Measurements from ENCODE around the gene DOK5. TPM values are rescaled to one million over a fixed set of nuclear protein-coding genes. Genes with fewer than 3 reads are reported as not detected.
A peak's percentile ranks its signal among the peaks of the same experiment; 100 is the strongest.

Gene DOK5
- total and polyA plus RNA-seq, 9 of the 15 experiments (the other 6 are each of a cell fraction or from before 2014, with no cell fraction given): not detected

DNA sequence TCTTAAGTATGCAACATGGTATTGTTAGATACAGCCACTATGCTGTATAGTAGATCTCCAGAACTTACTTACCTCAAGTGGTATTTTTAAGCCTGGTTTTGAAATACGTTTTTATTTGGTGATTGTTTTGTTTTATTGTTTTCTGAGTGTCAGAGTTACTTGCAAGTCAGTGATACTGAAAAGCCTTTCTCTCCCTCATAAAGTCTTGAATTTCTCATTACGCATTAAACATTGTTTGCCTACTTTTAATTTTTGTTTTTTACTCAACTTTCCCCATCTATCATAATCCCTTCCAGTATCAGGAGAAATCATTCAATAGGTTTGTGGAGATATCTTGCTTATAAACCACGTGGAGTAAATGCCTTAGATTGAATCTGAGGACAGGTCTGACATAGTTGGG is 214.9 kb downstream of the DOK5 start:
- ATAC-seq (no peak), DNase-seq (ENCODE audit: extremely low read depth in 1 of 4, low spot score in 3 of 4) (no peak), FAIRE-seq (no peak)
- Histone ChIP-seq H3K4me1 (replicated peaks in 1 of 2; ENCODE audit: control insufficient read depth in 2 of 2, insufficient read depth in 2 of 2, low read length in 2 of 2) (no peaks in the 10 kb centered on the region), H3K27ac (ENCODE audit: extremely low read depth, low read depth, low read length) (no peak overlapping the region), H3K79me2 (ENCODE audit: control insufficient read depth, insufficient read depth, low read length) (no peaks in the 10 kb centered on the region), H4K20me1 (replicated peaks; ENCODE audit: control insufficient read depth, insufficient read depth, low read length) (no peaks in the 10 kb centered on the region), H3K27me3 (ENCODE audit: control insufficient read depth in 2 of 2, insufficient read depth in 2 of 2, low read length in 2 of 2) (no peaks in the 10 kb centered on the region), H3K4me2 (ENCODE audit: insufficient read depth, low read length) (no peak overlapping the region), H3K4me3 (no peak overlapping the region), H3K9me3 (replicated peaks; ENCODE audit: control insufficient read depth, insufficient read depth, low read depth, low read length) (no peaks in the 10 kb centered on the region), H3K9ac (ENCODE audit: insufficient read depth in 1 of 2, low read depth in 2 of 2, low read length in 2 of 2) (no peak overlapping the region), H2AFZ (ENCODE audit: low read depth, low read length) (no peak overlapping the region), H3K9me1 (ENCODE audit: control insufficient read depth, insufficient read depth, low read length) (no peaks in the 10 kb centered on the region), H3K36me3 (ENCODE audit: control insufficient read depth, insufficient read depth, low read length) (no peaks in the 10 kb centered on the region)
- ChIA-PET POLR2A (no interaction called here), CTCF (ENCODE audit: low intra/inter-chr PET ratio) (no interaction called here)
- no TSS peak for BruUV-seq (replicated peaks)
- intact Hi-C loops (cut with micrococcal nuclease) (no loop called here), in situ Hi-C loops (cut with MboI) (no loop called here)
- WGBS (ENCODE audit: insufficient coverage, low coverage, missing lambda C conversion rate): 3% methylated on average over 3 of the region's 3 CpGs
- TF ChIP-seq PHF20 (IDR thresholded peaks at IDR 0.05; ENCODE audit: partially characterized antibody): no peak
- TF ChIP-seq, protein P1, sequence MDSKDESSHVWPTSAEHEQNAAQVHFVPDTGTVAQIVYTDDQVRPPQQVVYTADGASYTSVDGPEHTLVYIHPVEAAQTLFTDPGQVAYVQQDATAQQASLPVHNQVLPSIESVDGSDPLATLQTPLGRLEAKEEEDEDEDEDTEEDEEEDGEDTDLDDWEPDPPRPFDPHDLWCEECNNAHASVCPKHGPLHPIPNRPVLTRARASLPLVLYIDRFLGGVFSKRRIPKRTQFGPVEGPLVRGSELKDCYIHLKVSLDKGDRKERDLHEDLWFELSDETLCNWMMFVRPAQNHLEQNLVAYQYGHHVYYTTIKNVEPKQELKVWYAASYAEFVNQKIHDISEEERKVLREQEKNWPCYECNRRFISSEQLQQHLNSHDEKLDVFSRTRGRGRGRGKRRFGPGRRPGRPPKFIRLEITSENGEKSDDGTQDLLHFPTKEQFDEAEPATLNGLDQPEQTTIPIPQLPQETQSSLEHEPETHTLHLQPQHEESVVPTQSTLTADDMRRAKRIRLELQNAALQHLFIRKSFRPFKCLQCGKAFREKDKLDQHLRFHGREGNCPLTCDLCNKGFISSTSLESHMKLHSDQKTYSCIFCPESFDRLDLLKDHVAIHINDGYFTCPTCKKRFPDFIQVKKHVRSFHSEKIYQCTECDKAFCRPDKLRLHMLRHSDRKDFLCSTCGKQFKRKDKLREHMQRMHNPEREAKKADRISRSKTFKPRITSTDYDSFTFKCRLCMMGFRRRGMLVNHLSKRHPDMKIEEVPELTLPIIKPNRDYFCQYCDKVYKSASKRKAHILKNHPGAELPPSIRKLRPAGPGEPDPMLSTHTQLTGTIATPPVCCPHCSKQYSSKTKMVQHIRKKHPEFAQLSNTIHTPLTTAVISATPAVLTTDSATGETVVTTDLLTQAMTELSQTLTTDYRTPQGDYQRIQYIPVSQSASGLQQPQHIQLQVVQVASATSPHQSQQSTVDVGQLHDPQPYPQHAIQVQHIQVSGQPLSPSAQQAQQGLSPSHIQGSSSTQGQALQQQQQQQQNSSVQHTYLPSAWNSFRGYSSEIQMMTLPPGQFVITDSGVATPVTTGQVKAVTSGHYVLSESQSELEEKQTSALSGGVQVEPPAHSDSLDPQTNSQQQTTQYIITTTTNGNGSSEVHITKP (IDR thresholded peaks at IDR 0.05; ENCODE audit: partially characterized antibody): no peak
- no peak for TF ChIP-seq SIX5 (IDR thresholded peaks at IDR 0.05; ENCODE audit: borderline replicate concordance in 1 of 2, insufficient read depth in 1 of 2, low read depth in 1 of 2, low read length in 2 of 2)
- TF ChIP-seq, protein P2, sequence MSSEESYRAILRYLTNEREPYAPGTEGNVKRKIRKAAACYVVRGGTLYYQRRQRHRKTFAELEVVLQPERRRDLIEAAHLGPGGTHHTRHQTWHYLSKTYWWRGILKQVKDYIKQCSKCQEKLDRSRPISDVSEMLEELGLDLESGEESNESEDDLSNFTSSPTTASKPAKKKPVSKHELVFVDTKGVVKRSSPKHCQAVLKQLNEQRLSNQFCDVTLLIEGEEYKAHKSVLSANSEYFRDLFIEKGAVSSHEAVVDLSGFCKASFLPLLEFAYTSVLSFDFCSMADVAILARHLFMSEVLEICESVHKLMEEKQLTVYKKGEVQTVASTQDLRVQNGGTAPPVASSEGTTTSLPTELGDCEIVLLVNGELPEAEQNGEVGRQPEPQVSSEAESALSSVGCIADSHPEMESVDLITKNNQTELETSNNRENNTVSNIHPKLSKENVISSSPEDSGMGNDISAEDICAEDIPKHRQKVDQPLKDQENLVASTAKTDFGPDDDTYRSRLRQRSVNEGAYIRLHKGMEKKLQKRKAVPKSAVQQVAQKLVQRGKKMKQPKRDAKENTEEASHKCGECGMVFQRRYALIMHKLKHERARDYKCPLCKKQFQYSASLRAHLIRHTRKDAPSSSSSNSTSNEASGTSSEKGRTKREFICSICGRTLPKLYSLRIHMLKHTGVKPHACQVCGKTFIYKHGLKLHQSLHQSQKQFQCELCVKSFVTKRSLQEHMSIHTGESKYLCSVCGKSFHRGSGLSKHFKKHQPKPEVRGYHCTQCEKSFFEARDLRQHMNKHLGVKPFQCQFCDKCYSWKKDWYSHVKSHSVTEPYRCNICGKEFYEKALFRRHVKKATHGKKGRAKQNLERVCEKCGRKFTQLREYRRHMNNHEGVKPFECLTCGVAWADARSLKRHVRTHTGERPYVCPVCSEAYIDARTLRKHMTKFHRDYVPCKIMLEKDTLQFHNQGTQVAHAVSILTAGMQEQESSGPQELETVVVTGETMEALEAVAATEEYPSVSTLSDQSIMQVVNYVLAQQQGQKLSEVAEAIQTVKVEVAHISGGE (CRISPR knock-in tag; IDR thresholded peaks at IDR 0.05): peak in 1 of 3 experiments; percentile 92; a peak in 2 of 6 replicates

All from K562 (cell line).